SIG-M5 treated with dmso at 0.1 percent for 504 hours (cell line): Measurements from ENCODE around the gene C19orf67.
A peak's percentile ranks its signal among the peaks of the same experiment; 100 is the strongest.

Experiments
- DNase-seq: peaks from one replicate; lab custom pipeline; 2025; ENCODE audit not compliant: unreplicated experiment; lab: John Stamatoyannopoulos, UW

The C19orf67 gene

DNA sequence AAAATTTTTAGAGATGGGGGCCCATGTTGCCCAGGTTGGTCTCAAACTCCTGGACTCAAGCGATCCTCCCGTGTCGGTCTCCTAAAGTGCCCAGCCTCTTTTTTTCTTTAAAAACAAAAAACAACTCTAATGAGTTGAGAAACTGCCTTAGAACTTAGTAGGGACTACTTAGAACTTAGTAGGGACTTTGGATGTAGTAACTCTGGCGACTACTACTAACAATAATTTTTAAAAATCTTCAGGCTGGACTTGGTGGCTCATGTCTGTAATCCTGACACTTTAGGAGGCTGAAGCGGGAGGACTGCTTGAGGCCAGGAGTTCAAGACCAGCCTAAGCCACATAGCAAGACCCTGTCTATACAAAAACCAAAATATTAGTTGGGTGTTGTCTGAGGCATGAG, 515 bp upstream of the C19orf67 start:
- no peak for DNase-seq

DNA sequence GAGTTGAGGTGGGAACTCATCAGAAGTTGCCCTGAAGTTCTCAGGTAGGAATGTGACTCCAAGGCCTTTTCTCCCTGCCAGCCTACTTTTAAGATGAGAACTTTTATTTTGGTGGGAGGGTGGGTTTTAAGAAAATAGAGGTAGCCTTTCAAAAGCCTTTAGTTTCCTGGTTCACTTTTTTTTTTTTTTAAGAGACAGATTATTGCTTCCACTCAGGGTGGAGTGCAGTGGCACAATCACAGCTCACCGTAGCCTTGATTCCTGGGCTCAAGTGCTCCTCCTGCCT, 3.0 kb downstream of the C19orf67 start:
- DNase-seq, result no peak

DNA sequence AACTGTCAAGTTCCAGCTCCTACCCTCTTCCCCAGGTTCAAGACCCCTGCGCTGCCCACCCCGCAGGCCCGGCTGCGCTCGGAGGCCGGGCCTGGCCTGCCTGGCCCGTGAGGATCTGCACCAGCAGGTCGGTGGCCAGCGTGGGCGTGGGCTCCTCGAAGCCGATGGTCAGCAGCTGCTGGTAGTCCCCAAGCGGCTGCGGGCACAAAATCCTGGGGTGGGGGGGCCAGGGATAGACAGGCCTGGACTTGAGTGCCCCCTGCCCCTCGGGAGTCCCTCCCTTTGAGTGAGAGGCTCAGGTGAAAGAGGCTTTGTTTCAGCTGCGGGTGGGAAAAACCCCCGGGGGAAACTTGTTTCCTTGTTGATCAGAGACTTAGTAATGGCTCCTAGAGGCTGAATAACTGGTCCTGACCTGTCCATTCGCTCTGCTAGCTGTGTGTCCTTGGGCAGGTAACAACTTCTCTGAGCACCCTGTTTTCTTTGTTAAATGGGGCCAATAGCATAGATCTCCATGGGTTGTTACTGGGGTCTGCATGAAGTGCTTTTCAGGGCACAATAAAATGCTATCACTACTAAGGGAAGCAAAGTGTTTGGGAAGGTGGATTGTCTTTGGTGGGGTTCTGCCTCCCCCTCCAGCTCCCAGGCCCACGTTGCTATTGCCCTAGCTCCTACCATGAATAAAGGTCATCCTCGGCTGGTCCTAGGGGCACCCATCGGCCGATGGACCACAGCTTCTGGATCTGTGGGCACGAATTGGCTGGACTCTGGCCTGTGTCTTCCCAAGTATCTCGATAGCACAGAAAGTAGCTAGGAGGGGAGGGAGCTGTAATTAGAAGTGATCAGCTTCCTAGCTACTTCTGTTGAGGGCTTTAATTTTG, 3.5 kb downstream of the C19orf67 start:
- no peak for DNase-seq

DNA sequence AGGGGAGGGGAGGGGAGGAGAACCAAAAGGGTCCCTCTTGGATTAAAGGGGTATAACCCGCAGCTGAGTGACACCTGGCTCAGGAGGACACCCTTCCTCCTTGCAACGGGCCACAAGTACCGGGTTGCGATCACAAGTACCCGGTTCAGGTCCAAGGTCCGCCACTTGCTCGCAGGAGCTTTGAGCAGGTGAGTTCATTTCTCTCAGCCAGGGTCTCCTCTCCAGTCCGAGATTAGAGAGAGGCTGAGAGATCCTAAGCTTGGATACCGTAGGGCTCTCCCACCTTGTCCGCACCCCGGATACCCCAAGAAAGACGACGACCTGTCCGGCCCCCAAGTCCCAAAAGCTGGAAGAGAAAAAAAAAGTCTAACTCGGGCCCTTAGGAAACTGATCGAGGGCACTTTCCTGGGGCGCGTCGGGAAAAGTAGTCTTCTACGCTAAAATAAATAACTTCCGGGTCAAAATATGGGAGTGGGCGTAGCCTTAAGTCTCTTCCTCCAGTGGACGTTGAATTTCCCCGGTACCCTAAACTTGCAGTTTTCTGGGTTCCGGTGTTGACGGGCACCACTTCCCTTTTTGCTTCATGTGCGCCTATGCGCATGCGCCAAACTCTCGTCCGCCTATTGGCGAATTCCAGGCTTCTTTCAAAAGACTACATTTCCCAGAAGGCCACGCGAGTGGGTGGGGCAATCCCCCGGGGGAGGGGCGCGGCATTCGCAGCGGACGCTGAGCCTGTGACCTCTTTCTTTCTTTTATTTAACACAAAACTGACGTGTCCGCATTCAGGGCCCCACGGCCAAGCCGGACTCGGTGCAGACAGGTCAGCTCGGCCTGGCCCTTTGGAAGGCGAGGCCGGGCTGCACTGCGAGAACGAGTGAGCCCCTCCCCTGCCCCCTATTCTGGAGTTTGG, 4.4 kb downstream of the C19orf67 start:
- DNase-seq, result peak; percentile 99

DNA sequence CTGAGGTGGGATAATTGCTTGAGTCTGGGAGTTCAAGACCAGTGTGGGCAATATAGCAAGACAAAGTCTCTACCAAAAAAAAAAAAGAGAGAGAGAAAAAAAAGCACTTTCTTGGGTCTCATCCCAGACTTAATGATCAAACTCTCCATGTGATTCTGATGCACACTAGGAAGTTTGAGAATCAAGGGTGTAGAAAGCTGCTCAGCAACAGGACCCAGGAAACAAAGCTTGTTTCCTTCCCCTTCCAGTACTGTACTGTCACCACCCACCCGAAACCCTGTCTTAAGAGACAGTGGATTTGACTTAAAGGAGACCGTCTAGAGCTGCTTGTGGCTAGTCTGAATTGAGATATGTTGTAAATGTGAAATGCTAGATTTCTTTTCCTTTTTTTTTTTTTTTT, 7.2 kb downstream of the C19orf67 start:
- no peak for DNase-seq

DNA sequence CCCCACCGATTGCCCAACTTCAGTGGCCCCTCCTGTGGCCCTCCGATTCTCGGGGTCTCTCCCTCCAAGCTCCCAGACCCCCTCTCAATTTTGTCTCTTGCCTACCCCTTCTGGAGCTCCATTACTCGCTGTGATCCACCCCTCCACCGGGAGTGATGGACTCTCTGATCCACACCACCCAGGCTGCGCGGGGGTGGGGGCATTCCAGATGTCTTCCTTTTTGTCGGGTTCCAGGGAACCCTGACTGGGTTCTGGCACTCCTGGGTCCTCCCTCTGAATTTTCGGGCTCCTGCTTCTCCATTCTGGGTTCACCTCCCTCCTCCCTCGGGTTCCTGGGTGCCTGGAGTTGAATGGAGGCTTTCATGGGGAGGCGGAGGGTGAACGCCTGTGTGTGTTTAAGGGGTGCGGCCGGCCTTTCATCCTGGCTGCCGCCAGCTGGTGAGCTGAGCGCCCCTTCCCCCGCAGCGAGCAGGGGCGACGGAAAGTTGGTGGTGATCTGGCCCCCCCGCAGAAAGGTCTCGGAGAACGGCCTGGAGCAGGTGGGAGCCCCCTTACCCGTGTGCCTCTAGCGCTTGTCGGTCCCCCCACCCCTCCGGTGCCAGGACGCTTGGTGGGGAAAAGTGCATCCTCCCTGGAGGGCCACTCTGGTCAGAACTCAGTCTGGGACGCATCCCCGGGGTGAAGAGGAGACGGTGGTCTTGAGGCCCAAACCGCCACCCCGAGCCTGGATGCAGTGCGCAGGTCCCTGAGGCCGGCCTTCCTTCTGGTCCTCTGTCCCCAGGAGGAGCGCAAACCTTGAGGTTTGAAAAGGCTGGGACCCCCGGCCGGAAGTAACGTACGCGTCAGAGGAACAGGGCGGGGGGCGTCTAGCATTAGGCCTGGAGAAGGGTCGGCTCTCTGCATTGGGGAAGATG, 11.4 kb downstream of the C19orf67 start:
- no peak for DNase-seq

DNA sequence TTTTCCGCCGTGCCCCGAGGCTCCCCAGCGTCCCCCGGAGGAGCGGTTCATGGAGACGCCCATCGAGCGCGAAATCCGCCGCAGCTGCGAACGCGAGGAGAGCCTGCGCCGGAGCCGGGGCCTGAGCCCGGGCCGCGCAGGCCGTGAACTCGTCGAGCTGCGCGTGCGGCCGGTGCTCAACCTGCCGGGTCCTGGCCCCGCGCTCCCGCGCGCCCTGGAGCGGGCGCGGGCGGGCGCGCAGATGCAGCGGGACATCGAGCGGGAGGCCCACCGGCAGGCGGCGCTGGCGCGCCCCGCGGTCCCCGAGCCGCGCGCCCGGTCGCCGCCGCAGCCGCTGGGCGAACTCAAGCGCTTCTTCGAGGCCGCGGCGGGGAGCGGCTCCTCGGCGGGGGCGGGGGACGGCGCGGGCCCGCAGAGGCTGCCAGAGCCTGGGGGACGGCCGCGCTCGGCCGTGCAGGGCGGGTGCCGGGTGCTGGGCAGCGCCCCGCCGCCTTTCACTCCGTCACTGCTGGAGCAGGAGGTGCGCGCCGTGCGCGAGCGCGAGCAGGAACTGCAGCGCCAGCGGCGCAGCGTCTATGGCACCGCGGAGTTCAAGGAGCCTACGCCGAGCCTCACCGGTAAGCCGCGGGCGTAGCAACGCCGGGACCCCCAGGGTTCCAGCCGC, 12.2 kb downstream of the C19orf67 start:
- peak; percentile 66 for DNase-seq

DNA sequence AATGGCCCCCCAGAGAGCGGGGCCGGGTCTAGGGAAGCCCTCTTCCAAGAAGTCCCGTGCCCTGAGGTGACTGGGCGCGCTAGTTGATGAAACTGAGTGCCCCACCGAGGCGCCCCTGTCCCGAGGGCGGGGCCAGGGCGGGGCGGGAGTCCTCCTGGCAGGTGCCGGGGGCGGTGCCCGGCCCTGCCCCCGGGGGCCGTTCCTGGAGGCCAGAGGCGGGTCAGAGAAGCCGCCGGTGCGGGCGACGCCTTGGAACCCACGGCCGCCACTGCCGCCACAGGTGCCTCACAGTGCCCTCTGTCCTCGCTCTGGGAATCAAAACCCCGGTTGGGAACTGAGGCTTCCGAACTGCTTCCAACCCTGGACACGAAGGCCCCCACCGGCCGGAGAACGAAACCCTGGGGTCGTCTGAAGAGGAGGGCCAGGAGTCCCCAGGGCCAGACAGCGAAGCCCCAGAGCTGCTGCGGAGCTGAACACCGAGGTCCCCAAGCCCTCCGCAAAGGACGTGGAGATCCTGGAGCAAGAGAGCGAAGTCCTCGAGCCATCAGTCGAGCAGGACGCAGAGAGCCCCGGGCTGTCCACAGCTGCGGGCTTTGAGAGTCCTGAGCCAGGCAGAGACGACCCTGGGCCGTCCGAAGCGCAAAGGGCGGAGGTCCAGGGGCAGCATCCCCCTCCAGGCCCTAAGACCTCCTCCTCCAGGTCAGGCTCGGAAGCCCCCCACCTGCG, 12.9 kb downstream of the C19orf67 start, which contains the start of gene MISP3:
TSS of gene MISP3 (plus strand) at position 252 of the 726 bp plus-strand sequence. CDS start 524 bp downstream, outside the sequence.
- DNase-seq, result no peak

DNA sequence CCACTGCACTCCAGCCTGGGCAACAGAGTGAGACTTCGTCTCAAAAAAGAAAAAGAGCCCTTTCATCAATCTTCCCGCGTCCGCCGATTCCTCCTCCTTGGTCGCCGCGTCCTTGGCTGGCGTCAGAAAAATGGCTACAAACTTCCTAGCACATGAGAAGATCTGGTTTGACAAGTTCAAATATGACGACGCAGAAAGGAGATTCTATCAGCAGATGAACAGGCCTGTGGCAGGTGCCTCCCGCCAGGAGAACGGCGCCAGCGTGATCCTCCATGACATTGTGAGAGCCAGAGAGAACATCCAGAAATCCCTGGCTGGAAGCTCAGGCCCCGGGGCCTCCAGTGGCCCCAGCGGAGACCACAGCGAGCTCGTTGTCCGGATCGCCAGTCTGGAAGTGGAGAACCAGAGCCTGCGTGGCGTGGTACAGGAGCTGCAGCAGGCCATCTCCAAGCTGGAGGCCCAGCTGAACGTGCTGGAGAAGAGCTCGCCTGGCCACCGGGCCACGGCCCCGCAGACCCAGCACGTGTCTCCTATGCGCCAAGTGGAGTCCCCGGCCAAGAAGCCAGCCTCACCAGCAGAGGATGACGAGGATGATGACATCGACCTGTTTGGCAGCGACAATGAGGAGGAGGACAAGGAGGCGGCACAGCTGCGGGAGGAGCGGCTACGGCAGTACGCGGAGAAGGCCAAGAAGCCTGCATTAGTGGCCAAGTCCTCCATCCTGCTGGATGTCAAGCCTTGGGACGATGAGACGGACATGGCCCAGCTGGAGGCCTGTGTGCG, 15.1 kb downstream of the C19orf67 start:
- DNase-seq, result no peak

DNA sequence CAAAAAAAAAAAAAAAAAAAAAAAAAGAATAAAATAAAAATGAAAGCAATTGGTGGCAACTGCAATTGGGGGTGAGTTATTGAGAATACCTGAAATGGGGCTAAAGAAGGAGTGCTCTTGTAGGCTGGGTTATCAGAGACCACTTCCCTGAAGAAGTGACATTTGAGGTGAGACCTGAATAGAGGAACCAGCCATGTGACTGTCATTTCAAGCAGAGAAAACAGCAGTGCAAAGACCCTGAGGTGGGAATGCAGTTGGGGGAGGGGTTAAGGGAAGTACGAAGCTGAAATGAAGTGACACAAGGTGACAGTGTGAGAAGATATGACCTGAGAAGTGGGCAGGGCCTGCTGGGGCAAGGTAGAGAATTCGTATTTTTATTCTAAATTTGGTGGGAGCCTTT, 19.4 kb downstream of the C19orf67 start:
- no peak for DNase-seq

DNA sequence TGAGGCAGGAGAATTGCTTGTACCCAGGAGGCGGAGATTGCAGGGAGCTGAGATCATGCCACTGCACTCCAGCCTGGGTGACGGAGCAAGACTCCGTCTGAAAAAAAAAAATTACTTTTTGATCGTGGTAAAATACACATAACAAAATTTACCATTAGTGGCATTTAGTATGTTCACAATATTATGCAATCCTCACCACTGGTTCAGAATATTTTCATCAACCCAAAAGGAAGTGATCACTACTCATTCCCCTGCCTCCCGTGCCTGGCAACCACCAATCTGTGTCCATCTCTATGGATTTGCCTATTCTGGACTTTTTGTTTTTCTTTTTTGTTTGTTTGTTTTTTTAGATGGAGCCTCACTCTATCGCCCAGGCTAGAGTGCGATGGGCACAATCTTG, 22.5 kb downstream of the C19orf67 start:
- no peak for DNase-seq

DNA sequence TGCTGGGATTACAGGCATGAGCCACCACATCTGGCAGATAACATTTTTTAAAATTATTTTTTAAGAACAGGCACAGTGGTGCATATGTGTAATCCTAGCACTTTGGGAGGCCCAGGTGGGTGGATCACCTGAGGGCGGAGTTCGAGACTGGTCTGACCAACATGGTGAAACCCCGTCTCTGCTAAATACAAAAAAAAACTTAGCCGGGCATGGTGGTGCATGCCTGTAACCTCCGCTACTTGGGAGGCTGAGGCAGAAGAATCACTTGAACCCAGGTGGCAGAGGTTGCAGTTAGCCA, 23.1 kb downstream of the C19orf67 start:
- DNase-seq, result no peak

DNA sequence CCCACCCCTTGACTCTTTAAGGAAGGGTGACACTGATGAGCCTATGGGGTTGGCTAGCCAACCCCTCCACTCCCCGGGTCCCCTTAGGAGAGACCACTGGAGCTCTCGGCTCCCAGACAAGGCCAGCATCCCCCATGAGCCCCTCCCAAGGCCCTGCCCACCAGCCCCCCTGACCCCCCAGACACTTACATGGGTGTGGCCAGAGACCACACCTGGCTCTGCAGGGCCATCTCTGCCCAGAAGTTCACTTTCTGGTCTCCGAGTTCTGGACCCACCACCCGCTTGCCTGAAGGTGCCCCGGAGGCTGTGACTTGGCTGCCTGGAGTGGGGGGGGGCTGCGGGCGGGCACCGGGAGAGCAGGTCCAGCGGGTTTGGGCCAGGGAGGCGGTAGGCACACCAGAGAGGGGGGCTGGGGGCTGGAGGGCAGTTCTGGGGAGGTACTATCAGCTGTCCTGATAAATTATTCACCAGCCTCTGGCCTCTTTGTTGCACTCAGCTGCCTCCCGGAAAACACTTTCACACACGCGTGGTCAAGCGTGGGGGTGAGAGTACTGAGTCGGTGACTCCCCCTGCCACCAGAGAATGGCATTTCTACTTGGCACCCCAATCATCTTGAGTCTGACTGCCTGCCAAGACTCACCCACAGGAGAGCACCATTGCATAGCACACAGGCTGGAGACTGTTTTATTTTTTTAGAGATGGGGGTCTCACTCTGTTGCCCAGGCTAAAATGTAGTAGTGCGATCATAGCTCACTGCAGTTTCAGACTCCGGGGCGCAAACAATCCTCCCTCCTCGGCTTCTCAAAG, 23.6 kb downstream of the C19orf67 start, which contains the start of gene PALM3:
TSS of gene PALM3 (minus strand) at position 326 of the 807 bp plus-strand sequence. CDS start at position 230, 96 bp downstream.
- no peak for DNase-seq

DNA sequence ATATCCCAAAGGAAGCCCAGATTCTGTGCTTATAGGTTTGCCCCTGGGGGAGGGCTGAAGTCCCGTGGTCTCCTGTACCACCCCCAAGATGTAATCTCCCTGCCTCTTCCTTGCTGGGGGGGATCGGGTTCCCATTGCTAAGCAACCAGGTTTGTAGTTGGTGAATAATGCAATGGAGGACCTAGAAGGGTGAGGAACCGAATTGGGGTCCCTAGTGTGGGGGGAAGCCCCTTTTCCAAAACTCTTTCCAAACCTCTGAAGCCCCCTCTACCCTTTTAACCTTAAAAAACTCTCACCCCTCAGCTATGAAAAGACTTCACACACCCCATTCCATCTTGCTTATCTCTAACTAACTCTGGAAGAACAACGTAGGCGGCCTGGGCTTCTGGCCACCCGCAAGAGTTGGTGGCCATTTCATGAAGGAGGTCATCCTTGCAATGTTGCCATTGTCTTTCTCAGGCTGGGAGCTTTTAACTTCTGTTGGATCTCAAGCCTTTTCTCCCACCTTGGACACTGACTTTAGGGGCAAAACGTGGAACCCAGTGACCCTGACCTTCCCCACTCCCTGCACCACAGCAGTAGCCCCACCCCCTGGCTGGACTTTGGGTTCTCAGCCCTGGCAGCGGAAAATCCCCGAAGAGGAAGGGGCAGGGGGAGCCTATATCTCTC, 24.4 kb downstream of the C19orf67 start:
- DNase-seq, result no peak

DNA sequence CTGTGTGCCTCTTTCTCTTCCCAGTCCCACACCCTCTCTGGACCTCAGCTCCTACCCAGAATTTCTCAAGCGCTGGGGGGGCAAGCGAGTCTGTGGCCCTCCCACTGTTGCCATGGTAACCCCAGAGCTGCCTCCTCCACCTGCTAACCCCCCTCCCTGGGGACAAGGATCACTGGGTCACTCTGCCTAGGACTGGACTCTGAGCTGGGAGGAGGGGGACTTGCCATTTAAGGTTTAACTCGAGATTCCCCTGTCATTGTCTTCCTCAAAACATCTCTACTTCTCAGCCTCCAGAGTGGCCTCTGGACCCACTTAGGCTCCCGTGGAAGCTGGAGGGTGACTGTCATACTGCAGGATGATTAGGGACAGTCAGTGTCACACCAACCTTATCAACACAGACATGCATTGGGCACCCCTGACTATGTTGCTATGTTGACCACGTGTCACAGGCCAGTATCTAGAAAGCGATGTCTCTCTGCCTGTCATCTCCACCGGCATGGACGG, 25.9 kb downstream of the C19orf67 start:
- no peak for DNase-seq

DNA sequence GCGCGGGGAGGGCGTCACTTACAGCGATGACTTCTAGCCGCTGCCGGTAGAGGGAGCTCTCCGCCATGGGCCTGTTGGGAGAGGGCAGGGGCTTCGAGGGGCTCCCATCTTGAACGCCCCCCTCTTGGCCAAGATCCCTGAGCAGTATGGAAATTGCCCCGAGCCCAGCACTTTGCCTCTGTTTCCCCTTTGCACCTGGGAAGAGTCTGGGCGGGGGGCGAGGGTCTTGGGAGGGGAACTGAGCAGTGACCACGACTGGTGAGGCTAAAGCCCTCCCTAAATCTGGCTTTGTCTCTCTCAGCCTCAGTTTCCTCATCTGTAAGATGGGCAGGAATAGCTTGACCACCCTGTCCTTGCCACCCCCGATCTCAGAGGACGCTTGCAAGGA, 26.5 kb downstream of the C19orf67 start:
- DNase-seq, result no peak
